NCI-H510A (cell line): ENCODE data around the gene CDH4.

Experiments used
- DNase-seq: peaks from one replicate; lab custom pipeline; 2025; lab: John Stamatoyannopoulos, UW

Gene CDH4

DNA sequence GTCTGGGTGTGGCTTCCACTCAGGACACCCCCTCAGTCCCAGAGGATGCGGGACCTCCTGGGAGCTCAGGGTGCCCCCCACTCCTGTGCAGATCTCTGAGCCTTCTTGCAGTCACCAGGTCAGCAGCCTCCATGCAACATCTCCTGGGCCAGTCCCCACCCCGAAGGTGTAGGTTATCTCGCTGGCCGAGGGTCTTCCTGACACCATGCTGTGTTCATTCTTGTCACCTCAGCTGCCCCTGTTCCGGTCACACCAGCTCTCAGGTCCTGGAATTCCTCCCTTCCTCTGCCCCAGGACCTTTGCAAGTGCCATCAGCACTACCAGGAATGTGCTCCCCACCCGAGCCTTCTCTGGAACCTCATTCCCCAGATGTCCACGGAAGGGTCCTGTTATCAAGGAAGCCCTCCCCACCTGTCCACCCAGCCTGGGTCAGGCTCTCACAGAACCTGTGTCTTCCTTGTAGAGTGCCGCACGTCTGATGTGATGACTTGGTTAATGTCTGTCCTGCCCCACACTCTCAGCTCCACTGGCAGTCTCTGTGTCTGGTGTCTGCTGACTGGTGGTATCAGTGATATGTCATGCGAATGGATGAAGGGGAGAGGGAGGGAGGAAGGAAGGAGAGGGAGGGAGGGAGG, 484.1 kb downstream of the CDH4 start:
- no peak for DNase-seq

DNA sequence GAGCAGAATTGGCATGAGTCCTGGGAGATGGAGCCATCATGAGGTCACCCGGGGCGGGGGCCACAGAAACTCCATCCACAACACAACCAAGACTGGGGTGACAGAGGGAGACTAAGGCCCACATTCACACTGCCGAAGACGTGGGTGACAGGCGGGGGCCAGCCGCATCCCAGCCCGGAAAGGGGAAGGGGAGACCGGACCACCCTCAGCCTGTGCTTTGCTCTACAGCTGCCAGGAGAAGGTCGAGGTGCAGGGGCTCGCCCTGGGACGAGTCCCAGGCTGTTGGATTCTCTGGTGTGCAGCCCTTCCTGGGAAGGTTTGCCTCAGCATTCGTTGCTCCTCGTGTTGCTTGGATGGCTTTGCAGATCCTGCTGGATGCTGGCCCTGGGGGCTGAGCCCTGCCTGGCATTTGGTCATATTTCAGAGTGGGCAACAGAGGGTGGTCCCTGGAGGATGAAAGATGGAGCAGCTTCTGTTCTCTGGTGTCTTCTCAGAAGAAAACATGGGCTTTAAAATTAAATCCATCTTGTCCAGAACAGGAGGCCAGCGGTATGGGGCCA, 484.8 kb downstream of the CDH4 start:
- DNase-seq: no peak

- DNase-seq: no peak
Observed at GRCh38 chr20:61737346-61737745, 485.3 kb downstream of the CDH4 start.

GRCh38 chr20:61737812-61738443, 485.9 kb downstream of the CDH4 start:
- no peak for DNase-seq

DNA sequence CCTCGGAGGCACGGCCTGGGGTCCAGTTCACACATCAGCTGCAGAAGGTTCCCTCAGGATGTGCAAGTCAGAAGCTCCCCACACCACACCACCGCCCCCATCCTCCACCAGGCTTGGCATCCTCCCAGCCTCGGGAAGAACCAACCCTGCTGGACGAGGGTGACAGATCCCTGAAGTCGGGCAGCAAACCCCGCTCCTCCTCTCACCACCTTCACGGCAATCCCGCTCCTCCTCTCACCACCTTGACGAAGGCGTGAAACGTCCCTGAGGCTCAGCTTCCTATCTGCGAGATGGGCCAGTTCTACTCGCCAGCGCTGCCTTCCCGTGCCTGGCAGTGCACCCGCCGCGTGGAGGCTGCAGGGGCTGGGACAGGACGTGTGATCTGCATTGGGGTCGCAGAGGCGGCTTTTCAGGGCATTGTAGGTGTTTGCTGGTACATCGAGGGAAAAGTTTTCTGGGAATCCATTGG, 486.6 kb downstream of the CDH4 start:
- no peak for DNase-seq

GRCh38 chr20:61739086-61739831, 487.2 kb downstream of the CDH4 start:
- no peak for DNase-seq

DNA sequence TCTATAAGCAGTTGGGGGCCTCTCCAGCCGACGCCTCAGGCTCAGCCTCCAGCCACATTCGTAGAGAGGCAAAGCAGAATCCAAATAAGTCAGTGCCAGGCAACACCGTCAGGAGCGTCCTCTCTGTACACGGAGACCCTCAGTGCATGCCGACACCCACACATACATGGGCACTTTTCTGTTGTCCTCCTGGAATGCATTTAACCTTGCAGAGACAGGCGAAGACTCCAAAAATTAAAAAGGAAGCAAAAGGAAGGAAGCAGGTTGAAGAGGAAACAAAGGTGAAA, 487.7 kb downstream of the CDH4 start:
- no peak for DNase-seq

DNA sequence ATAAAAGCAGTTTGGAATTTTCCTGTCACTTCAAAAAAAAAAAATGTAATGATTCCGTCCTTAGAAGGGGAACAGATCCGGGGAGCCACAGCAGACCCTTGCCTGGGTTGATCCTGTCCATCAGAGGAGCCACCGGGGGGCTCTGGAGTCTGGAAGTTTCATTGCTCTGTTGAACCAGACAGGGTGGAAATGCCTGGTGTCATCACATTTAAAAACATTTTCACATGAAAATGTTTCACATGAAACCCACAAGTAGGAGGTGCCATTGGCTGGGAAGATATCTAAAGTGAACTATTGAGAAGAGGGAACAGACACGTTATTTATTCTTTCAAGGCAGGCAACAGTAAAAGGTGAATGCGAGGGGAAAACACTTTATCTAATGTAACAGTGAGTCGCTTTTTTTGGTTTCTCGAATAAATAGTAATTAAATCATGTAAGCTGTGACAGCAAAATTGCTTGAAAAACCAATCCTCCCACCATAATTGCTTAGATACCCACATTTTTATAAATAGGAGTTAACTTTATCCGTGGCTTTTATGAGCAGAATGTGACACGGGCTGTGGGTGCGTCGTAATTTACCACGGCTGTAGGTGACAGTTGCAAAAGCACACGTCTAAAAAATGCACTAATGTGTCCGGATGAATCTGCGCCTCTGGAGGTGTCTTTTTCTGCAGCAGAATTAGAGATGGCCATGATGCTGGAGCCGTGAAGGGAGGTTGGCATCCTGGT, 490.2 kb downstream of the CDH4 start:
- no peak for DNase-seq

GRCh38 chr20:61743606-61744005, 491.5 kb downstream of the CDH4 start:
- DNase-seq: no peak

DNA sequence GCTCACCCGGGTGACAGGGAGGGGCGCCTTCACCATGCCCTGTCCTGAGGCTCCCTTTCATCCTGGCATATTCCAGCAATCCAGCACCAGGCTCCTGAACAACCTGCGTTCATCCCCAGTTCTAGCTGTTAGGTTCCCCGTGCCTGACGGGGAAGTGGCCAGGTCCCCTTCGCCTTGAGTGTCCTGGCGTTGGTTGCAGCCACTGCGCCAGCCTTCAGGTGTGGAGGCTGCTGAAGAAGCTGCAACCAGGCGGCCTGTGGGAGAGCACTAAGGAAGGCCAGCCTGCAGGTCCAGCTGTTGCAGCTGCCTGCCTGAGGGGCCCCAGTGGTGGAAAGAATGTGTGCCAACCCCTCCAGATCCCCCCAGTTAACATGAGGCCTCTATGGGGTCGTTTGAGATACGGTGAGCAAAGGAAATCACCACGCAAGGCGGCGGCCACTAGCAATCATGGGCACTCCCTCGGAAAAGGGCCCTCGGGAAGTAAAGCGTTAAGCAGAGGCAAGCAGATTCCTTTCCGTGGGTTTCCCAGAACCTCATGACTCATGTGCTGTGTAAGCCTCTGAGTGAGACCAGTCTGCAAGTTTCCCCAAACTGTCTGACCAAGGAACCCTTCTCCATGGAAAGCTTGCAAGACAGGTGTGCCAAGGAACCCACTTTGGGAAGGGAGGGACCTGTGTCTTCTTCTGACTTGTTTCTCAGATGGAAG, 492.8 kb downstream of the CDH4 start:
- DNase-seq: no peak

DNA sequence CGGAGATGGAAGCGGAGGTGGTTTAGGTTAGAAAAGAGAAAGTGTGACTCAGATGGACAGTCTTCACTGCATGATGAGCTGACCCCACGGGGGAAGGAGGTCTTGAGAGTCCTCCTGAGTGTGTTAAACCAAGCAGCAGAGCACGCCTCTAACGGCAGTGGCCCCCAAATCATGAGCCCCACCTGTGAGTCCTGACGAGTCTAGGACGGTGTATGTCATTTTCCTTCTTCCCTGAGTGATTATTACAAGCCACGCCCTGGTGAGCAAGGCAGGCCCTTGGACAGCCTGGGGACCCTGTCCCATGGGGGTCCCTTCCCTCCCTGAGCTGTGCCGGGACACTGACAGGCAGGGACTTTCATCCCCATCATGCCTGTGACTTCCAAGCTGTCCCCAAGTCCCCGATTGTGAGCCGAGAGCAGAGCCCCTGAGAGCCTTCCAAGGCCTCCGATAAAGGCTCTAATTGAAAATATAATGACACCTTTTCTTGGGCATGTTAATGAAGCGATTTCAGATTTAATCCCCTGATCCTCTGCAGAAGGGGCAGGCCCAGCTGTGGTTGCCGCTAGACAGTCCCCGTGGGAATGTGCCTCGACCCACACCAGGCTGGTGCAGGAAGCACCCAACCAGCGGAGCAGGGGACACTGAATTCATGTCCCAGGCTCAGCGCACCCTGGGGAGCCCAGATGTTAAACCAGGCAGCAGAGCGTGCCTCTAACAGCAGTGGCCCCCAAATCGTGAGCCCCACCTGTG, 493.5 kb downstream of the CDH4 start:
- no peak for DNase-seq

- DNase-seq: no peak
Observed at GRCh38 chr20:61746147-61746646, 494.1 kb downstream of the CDH4 start.

GRCh38 chr20:61746781-61747180, 494.7 kb downstream of the CDH4 start:
- no peak for DNase-seq

GRCh38 chr20:61748376-61748775, 496.3 kb downstream of the CDH4 start:
- DNase-seq: no peak

DNA sequence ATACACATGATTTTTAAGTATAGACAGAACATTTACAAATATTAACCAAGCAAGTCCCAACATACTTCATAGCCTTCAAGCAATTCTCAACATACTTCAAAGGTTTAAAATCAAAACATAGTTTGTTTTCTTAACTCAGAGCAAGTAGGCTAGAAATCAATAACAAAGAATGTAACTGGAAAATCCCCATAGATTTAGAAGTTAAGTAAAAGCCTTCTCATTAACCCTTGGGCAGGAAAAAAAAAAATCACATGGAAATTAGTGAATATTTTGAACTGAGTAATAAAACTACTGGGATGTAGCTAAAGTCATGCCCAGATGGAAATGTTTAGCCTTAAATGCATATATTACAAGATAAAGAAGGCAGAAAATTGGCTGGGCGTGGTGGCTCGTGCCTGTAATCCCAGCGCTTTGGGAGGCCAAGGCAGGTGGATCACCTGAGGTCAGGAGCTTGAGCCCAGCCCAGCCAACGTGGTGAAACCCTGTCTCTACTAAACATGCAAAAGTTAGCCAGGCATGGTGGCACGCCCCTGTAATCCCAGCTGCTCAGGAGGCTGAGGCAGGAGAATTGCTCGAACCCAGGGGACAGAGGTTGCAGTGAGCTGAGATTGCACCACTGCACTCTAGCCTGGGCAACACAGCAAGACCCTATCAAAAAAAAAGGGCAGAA, 497.5 kb downstream of the CDH4 start:
- DNase-seq: no peak

- DNase-seq: no peak
Observed at GRCh38 chr20:61750093-61750492, 498.0 kb downstream of the CDH4 start.

- no peak for DNase-seq
Observed at GRCh38 chr20:61752576-61752975, 500.5 kb downstream of the CDH4 start.

DNA sequence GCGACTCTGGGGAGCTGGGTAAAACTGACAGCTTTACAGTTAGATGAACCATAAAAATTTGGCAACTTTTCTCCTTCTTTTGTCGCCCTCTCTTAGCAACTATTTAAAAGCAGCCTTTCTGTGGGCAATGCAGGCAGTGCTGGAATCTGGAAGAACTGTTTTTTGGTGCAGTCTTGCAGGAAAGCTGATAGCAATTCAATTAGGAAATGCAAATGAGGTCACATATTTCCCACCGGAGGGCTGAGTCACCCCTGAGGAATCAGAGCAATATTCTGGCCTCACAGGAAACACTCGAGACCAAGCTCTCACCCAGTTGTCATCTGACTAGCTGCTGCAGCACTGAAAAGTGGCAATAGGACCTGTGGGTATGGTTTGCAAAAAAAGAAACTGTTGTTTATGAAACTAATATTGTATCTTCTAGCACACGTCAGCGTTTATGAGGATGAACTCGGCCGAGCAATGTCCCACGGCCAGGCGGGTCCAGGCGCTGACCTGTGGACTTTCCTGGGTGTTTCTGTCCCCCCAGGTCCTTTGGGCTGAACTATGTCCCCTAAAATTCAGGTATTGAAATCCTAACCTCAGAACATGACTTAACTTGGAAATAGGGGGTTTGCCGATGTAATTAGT, 501.4 kb downstream of the CDH4 start:
- DNase-seq: no peak

- no peak for DNase-seq
Observed at GRCh38 chr20:61753987-61754956, 502.2 kb downstream of the CDH4 start.
